WTC11 (cell line): ENCODE measurements around the gene XRCC1. TPM values are rescaled to one million over a fixed set of nuclear protein-coding genes. Genes with fewer than 3 reads are reported as not detected.

Source experiments
- ATAC-seq: fragments of 200-7000 bp; cut with Tn5 transposase; 2 replicates; pipeline ENCODE4 v1.10.0; 2021; ENCODE audit warnings: mild to moderate bottlenecking, moderate library complexity
- CTCF ChIA-PET: fragments of 300-600 bp; sonication (Branson Sonifier 250); formaldehyde crosslinking; loops from one replicate; lab custom pipeline; 2021; ENCODE audit warnings: antibody characterized with exemption; lab: Charles Lee
- POLR2A ChIA-PET: fragments of 350-600 bp; sonication (Branson Sonifier 250); formaldehyde crosslinking; loops from one replicate; lab custom pipeline; 2021; ENCODE audit warnings: antibody characterized with exemption; lab: Charles Lee
- DNase-seq: peaks from one replicate; pipeline ENCODE4 v3.0.0; 2021; ENCODE audit warnings: low spot score
- H3K27ac Mint-ChIP-seq: 2 replicates; pipeline ENCODE4 v1.8.0; 2021; ENCODE audit warnings: mixed read lengths
- H3K27me3 Mint-ChIP-seq: 2 replicates; pipeline ENCODE4 v1.8.0; 2021; ENCODE audit warnings: low read depth, mild to moderate bottlenecking, moderate library complexity, mixed read lengths
- H3K36me3 Mint-ChIP-seq: 2 replicates; pipeline ENCODE4 v1.8.0; 2021; ENCODE audit warnings: mixed read lengths
- H3K4me1 Mint-ChIP-seq: 2 replicates; pipeline ENCODE4 v1.8.0; 2022; ENCODE audit warnings: mixed read lengths
- H3K4me3 Mint-ChIP-seq: 2 replicates; pipeline ENCODE4 v1.8.0; 2021; ENCODE audit warnings: mild to moderate bottlenecking, moderate library complexity, mixed read lengths
- H3K9me3 Mint-ChIP-seq: 2 replicates; pipeline ENCODE4 v1.8.0; 2021; ENCODE audit warnings: mixed read lengths
- ARID4B ChIP-seq: sonication (generic); formaldehyde crosslinking; IDR thresholded peaks from 2 replicates; pipeline ENCODE4 v1.8.0; 2023; ENCODE audit warnings: missing genetic modification reagents, mild to moderate bottlenecking, borderline replicate concordance
- ATF3 ChIP-seq: sonication (generic); formaldehyde crosslinking; conservative IDR thresholded peaks from 2 replicates; pipeline ENCODE4 v1.8.1; 2022; ENCODE audit warnings: mild to moderate bottlenecking, missing genetic modification reagents
- CREB1 ChIP-seq: sonication (generic); formaldehyde crosslinking; IDR thresholded peaks from 2 replicates; pipeline ENCODE4 v1.8.0; 2023; ENCODE audit warnings: mild to moderate bottlenecking, missing genetic modification reagents
- E2F5 ChIP-seq: sonication (generic); formaldehyde crosslinking; IDR thresholded peaks from 2 replicates; pipeline ENCODE4 v1.8.1; 2022; ENCODE audit warnings: mild to moderate bottlenecking, moderate library complexity, missing genetic modification reagents
- GRHL2 ChIP-seq: fragments of 250-450 bp; sonication (Bioruptor Pico); IDR thresholded peaks from 2 replicates; pipeline ENCODE4 v1.8.0; 2022; ENCODE audit warnings: mild to moderate bottlenecking, moderate library complexity; ENCODE audit not compliant: insufficient replicate concordance, severe bottlenecking
- GTF2I ChIP-seq: fragments of 250-450 bp; sonication (Bioruptor Pico); conservative IDR thresholded peaks from 2 replicates; pipeline ENCODE4 v1.4.0; 2021; ENCODE audit warnings: mild to moderate bottlenecking
- IRF1 ChIP-seq: sonication (generic); formaldehyde crosslinking; IDR thresholded peaks from 2 replicates; pipeline ENCODE4 v1.8.0; 2023; ENCODE audit warnings: missing genetic modification reagents
- PREB ChIP-seq: sonication (generic); formaldehyde crosslinking; IDR thresholded peaks from 2 replicates; pipeline ENCODE4 v1.8.1; 2022; ENCODE audit warnings: mild to moderate bottlenecking, missing genetic modification reagents, moderate library complexity, borderline replicate concordance
- SMAD3 ChIP-seq: sonication (generic); formaldehyde crosslinking; IDR thresholded peaks from 2 replicates; pipeline ENCODE4 v1.8.0; 2022; ENCODE audit warnings: missing genetic modification reagents, mild to moderate bottlenecking, borderline replicate concordance
- SOX15 ChIP-seq: fragments of 250-450 bp; sonication (Bioruptor Pico); IDR thresholded peaks from 2 replicates; pipeline ENCODE4 v1.9.0; 2021; ENCODE audit warnings: mild to moderate bottlenecking
- SP1 ChIP-seq: sonication (generic); formaldehyde crosslinking; conservative IDR thresholded peaks from 2 replicates; pipeline ENCODE4 v1.8.1; 2022; ENCODE audit warnings: missing genetic modification reagents
- USF1 ChIP-seq: sonication (generic); formaldehyde crosslinking; IDR thresholded peaks from 2 replicates; pipeline ENCODE4 v1.8.0; 2022; ENCODE audit warnings: mild to moderate bottlenecking, missing genetic modification reagents
- USF2 ChIP-seq: sonication (generic); formaldehyde crosslinking; IDR thresholded peaks from 2 replicates; pipeline ENCODE4 v1.8.1; 2023; ENCODE audit warnings: mild to moderate bottlenecking, missing genetic modification reagents, moderate library complexity
- ZMAT4 ChIP-seq: fragments of 250-450 bp; sonication (Bioruptor Pico); IDR thresholded peaks from 2 replicates; pipeline ENCODE4 v1.9.0; 2021; ENCODE audit warnings: mild to moderate bottlenecking
- ZNF263 ChIP-seq: sonication (generic); formaldehyde crosslinking; IDR thresholded peaks from 2 replicates; pipeline ENCODE4 v1.8.1; 2022; ENCODE audit warnings: low read depth, mild to moderate bottlenecking, moderate library complexity, missing genetic modification reagents
- ZNF281 ChIP-seq: sonication (generic); formaldehyde crosslinking; IDR thresholded peaks from 2 replicates; pipeline ENCODE4 v1.8.0; 2023; ENCODE audit warnings: mild to moderate bottlenecking, missing genetic modification reagents
- ZNF425 ChIP-seq: fragments of 250-450 bp; sonication (Bioruptor Pico); conservative IDR thresholded peaks from 2 replicates; pipeline ENCODE4 v1.9.0; 2021; ENCODE audit warnings: mild to moderate bottlenecking
- ZSCAN18 ChIP-seq: fragments of 250-450 bp; sonication (Bioruptor Pico); IDR thresholded peaks from 2 replicates; pipeline ENCODE4 v2.1.2; 2022; ENCODE audit warnings: mild to moderate bottlenecking, moderate library complexity
- total RNA-seq: library from RNA; stranded (reverse); gene quantifications from 3 replicates; pipeline ENCODE4 v1.2.3, GENCODE V29; 2021

XRCC1 gene
- total RNA-seq, 1 experiment from 2014 or later = 48.3 TPM

- TF ChIP-seq ZSCAN18 = no peak
- no peak for TF ChIP-seq SOX15 (CRISPR knock-in tag)
- no peak for TF ChIP-seq ARID4B (CRISPR knock-in tag)
- TF ChIP-seq SMAD3 (CRISPR knock-in tag) = no peak
- TF ChIP-seq USF1 (CRISPR knock-in tag) = no peak
Measured at GRCh38 chr19:43507880-43508279, 67.4 kb downstream of the XRCC1 start (continued).

GRCh38 chr19:43506629-43507028, 68.7 kb downstream of the XRCC1 start:
- no peak overlapping the region for H3K4me3 Mint-ChIP-seq
- ATAC-seq (no peak), DNase-seq (no peak)
- peaks cover 30% of the 10 kb centered on the region for H3K27me3 Mint-ChIP-seq
- H3K4me1 Mint-ChIP-seq = peaks cover 18% of the 10 kb centered on the region
- peaks cover 16% of the 10 kb centered on the region for H3K36me3 Mint-ChIP-seq
- POLR2A ChIA-PET = no interaction called here
- H3K27ac Mint-ChIP-seq = no peak overlapping the region
- peaks cover 11% of the 10 kb centered on the region for H3K9me3 Mint-ChIP-seq
- CTCF ChIA-PET = interaction anchor here (3.5 kb wide), 1 partner anchor 59 kb away, joined by 50 read pairs; no protein-coding TSS in a partner anchor
- TF ChIP-seq ATF3 (CRISPR knock-in tag) = no peak
- TF ChIP-seq ZMAT4 (CRISPR knock-in tag) = no peak
- no peak for TF ChIP-seq SP1 (CRISPR knock-in tag)
- no peak for TF ChIP-seq GRHL2
- no peak for TF ChIP-seq E2F5
- no peak for TF ChIP-seq CREB1 (CRISPR knock-in tag)
- no peak for TF ChIP-seq ZNF263
- no peak for TF ChIP-seq ZNF425 (CRISPR knock-in tag)
- TF ChIP-seq GTF2I (CRISPR knock-in tag) = no peak
- no peak for TF ChIP-seq USF1 (CRISPR knock-in tag)
- TF ChIP-seq PREB (CRISPR knock-in tag) = no peak
- TF ChIP-seq ZNF281 = no peak
- TF ChIP-seq IRF1 (CRISPR knock-in tag) = no peak
- TF ChIP-seq USF2 (CRISPR knock-in tag) = no peak
